IPS-NIHi7 (cell line): ENCODE results near the gene TRPT1.

Experiments
- DNase-seq: peaks from one replicate; pipeline ENCODE4 v3.0.0; 2012; ENCODE audit warnings: mixed read lengths; ENCODE audit errors: extremely low spot score

Gene TRPT1

GRCh38 chr11:64245401-64245796, 19.4 kb upstream of the TRPT1 start:
- DNase-seq: no peak

- DNase-seq: no peak
Measured at GRCh38 chr11:64244966-64245365, 19.0 kb upstream of the TRPT1 start.

GRCh38 chr11:64244107-64244506, 18.1 kb upstream of the TRPT1 start:
- no peak for DNase-seq

GRCh38 chr11:64243236-64243854, 17.4 kb upstream of the TRPT1 start:
- no peak for DNase-seq

DNA sequence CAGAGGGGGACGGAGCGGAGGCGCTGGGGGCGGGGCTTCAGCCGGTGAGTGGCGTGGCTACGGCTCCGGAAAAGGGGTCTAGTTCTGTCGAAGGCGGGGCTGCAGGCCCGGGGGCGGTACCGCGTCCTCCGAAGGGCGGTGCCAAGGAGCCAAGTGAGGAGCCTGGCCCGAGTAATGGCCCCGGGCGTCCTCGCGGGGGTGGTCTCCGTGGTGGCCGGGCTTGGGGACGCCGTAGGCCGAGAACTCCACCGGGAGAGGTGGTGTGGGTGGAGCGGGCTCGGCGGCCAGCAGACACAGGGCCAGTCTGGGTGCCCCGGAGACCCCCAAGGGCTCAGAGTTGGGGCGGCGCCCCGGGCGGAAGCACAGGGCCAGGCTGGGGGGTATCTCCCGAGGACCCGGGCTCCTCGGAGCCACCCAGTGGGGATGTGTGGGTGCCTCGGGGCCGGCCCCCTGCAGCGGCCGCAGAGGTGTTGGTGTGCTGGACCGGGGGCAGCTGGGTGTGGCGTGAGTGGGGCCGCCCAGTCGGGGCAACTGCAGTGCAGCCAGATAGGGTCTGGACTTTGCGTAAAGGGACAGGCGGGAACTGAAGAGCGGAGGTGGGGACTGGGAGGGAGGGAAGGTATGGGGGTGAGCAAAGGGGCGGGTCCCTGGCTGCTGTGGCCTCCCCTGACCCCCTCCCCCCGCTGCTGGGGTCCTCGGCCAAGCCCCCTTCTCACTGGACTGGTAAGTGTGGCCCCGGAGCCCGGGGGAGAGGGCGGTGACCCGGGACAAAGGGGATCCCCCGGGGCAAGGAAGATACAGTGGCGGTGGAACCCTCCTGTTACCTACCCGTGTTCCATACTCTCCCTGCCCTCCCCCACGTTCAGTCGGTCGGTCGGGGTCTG, 15.7 kb upstream of the TRPT1 start:
- peak; percentile 91 for DNase-seq

DNA sequence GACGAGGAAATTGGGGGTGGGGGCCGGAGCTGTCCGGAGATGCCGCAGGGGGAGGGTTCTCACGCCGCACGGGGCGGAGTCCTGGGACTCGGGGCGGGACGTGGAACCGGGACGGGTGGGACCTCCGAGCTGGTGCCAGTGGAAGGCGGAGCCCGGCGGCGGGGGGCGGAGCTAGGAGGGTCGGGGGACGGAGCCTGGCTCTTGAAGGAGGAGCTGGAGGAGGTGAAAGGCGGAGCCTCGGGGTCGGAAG, 15.2 kb upstream of the TRPT1 start:
- no peak for DNase-seq

GRCh38 chr11:64240435-64241240, 14.7 kb upstream of the TRPT1 start, which contains the start of gene FKBP2:
Gene FKBP2, plus strand, starts transcription at chr11:64241095. Its CDS starts 1,293 bp downstream, at chr11:64242388.
- peak; percentile 92 for DNase-seq

GRCh38 chr11:64239662-64240434, 13.9 kb upstream of the TRPT1 start:
- no peak for DNase-seq

DNA sequence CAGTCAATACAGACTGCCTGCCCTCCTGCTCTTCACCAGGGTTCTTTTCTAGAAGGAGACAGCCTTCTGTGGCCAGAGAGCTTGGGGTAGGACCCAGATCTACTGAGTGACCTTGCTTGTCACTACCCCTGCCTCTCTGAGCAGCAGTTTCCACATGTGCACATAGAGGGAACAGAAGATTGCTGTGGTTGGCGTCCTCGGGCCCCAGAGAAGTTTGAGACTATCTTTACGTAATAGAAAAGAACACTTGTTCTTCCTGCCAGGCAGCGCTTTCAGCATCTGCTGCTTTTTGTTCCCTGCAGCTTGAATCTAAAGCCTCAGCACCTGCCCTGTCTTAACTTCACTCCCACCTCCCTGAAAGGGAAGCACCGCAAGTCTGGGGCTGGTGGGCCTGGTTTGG, 13.0 kb upstream of the TRPT1 start:
- DNase-seq: no peak

GRCh38 chr11:64238076-64238475, 12.1 kb upstream of the TRPT1 start:
- DNase-seq: no peak

DNA sequence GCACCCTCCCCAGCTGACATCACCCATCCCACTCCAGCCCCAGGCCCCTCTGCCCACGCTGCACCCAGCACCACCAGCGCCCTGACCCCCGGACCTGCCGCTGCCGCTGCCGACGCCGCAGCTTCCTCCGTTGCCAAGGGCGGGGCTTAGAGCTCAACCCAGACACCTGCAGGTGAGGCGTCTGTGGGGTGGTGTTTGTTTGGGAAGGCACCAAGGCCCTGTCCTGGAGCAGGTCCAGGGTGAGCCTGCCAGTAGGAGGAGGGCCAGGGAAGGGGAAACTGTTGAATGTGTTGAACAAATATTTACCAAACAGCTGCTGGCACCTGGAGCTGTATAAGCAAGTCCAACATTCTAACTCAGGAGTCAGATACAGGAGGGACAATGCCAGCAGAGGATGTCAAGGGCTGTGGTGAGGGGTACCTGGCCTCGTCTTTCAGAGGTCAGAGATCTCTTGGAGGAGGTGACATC, 11.5 kb upstream of the TRPT1 start:
- DNase-seq: no peak

GRCh38 chr11:64235437-64236161, 9.6 kb upstream of the TRPT1 start:
- DNase-seq: no peak

- DNase-seq: peak; percentile 18
Measured at GRCh38 chr11:64234647-64235379, 8.8 kb upstream of the TRPT1 start.

- peak; percentile 39 for DNase-seq
Measured at GRCh38 chr11:64233913-64234586, 8.1 kb upstream of the TRPT1 start, which contains the start of gene VEGFB. Gene VEGFB, plus strand, starts transcription at chr11:64234584. Its CDS starts 250 bp downstream, at chr11:64234834.

DNA sequence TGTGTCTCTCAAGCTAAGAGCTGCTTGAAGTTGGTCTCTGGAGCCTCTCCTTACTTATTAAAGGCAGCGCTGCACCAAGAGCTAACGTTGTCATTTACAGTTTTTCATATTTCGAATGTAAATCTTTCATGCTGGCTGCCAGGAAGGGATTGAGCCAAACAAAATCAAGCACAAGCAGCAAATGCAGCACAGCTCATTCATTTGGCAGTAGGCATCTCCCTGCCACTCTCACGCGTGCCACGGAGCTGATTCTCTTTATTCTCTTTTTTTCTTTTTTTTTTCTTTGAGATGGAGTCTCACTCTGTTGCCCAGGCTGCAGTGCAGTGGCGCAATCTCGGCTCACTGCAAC, 7.0 kb upstream of the TRPT1 start:
- no peak for DNase-seq

GRCh38 chr11:64232182-64232966, 6.4 kb upstream of the TRPT1 start:
- DNase-seq: no peak

- DNase-seq: no peak
Measured at GRCh38 chr11:64231546-64231945, 5.6 kb upstream of the TRPT1 start.

DNA sequence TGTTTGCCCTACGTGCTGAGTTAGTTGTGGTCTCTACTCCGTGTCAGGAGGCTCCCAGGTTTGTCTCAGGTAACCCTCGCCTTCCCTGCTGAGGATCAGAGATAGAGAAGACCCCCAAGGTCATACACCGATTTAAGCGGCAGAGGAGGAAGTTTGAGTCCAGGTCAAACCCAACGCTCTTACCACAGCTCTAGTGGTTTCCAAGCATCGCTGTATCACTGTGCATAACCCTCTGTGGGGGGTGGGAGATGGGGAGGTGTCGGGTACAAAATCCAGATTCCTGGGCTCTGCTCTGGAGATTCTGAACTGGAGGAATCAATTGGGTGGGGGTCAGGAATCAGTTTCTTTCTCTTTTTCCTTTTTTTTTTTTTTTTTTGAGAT, 5.0 kb upstream of the TRPT1 start:
- DNase-seq: no peak
